HCT116 (cell line): ENCODE data around the gene CDH24. TPM values are rescaled to one million over a fixed set of nuclear protein-coding genes. Genes with fewer than 3 reads are reported as not detected.

Experiments
- ATAC-seq: fragments of 200-7000 bp; cut with Tn5 transposase; 2 replicates; pipeline ENCODE4 v1.9.1; 2020; ENCODE audit warnings: mild to moderate bottlenecking, moderate library complexity
- BruUV-seq: library from RNA; stranded (reverse); fragments of 400-500 nt; replicated peaks from 2 replicates; lab custom pipeline; 2021; lab: Mats Ljungman, UMichigan
- CTCF ChIA-PET: fragments of 300-600 bp; sonication (Branson Sonifier 250); formaldehyde crosslinking; loops from one replicate; lab custom pipeline; 2021; ENCODE audit warnings: antibody characterized with exemption; lab: Charles Lee
- POLR2A ChIA-PET: fragments of 300-600, 350-600 bp; sonication (Branson Sonifier 250); formaldehyde crosslinking; loops from one replicate; lab custom pipeline; 2021; ENCODE audit warnings: antibody characterized with exemption; lab: Charles Lee
- RAD21 ChIA-PET, 2 experiments: fragments of 300-600 bp; sonication (Branson Sonifier 250); formaldehyde crosslinking; loops; one replicate each; lab custom pipeline; 2023; ENCODE audit warnings: low total read pairs in 2 of 2; ENCODE audit not compliant: uncharacterized antibody in 2 of 2, unreplicated experiment in 2 of 2, low non-redundant PET in 1 of 2; lab: Charles Lee
- DNase-seq: peaks from one replicate; pipeline ENCODE4 v3.0.0-alpha.2; 2010; ENCODE audit warnings: low read depth, low spot score
- H2AFZ ChIP-seq: fragments of 200-600 bp; shearing (Covaris generic), sonication (generic); 2 replicates; pipeline ENCODE4 v1.6.1; 2017; ENCODE audit warnings: low read depth, mixed run types, mixed read lengths, antibody characterized with exemption, low read length; ENCODE audit not compliant: poor library complexity, severe bottlenecking
- H3K27ac ChIP-seq: 2 replicates; pipeline ENCODE4 v1.5.1; 2012; ENCODE audit warnings: low read depth, low read length
- H3K27me3 ChIP-seq: fragments of 200-600 bp; sonication (generic); 2 replicates; pipeline ENCODE4 v1.6.1; 2016; ENCODE audit warnings: mixed run types, low read length, mixed read lengths; ENCODE audit not compliant: insufficient read depth
- H3K36me3 ChIP-seq, 2 experiments: fragments of 200-500 bp in 1 of 2; fragments of 200-600 bp in 1 of 2; sonication (Bioruptor generic) in 1 of 2; sonication (generic) in 1 of 2; 2 replicates each; pipeline versions ENCODE4 v1.5.1 to v1.6.1; 2014 to 2016; ENCODE audit warnings: low read length in 2 of 2, inconsistent platforms in 1 of 2, mixed read lengths in 1 of 2, mixed run types in 1 of 2; ENCODE audit not compliant: insufficient read depth in 2 of 2, control insufficient read depth in 1 of 2
- H3K4me1 ChIP-seq, 2 experiments: fragments of 200-600 bp in 1 of 2; sonication (generic) in 1 of 2; 2 replicates each; pipeline versions ENCODE4 v1.5.1 to v1.6.1; 2012 to 2017; ENCODE audit warnings: low read length in 2 of 2, inconsistent platforms in 1 of 2, mild to moderate bottlenecking in 1 of 2, mixed read lengths in 1 of 2, mixed run types in 1 of 2, moderate library complexity in 1 of 2; ENCODE audit not compliant: insufficient read depth in 2 of 2, control insufficient read depth in 1 of 2
- H3K4me2 ChIP-seq: fragments of 200-600 bp; sonication (generic); 2 replicates; pipeline ENCODE4 v1.6.1; 2017; ENCODE audit warnings: mixed run types, low read length, mixed read lengths
- H3K4me3 ChIP-seq, 2 experiments: fragments of 200-600 bp in 1 of 2; sonication (generic) in 1 of 2; replicated peaks in 1 of 2; 2 replicates each; pipeline ENCODE4 v1.5.1; 2011 to 2016; ENCODE audit warnings: low read length in 2 of 2, control low read depth in 1 of 2, low read depth in 1 of 2, mild to moderate bottlenecking in 1 of 2, mixed read lengths in 1 of 2, mixed run types in 1 of 2
- H3K79me2 ChIP-seq: fragments of 200-600 bp; sonication (generic); 2 replicates; pipeline ENCODE4 v1.6.1; 2017; ENCODE audit warnings: mild to moderate bottlenecking, mixed run types, low read length, moderate library complexity, mixed read lengths; ENCODE audit not compliant: insufficient read depth
- H3K9ac ChIP-seq: fragments of 200-600 bp; sonication (generic); 2 replicates; pipeline ENCODE4 v1.6.1; 2016; ENCODE audit warnings: low read length, mixed read lengths
- H3K9me2 ChIP-seq: fragments of 200-600 bp; sonication (generic), shearing (Covaris generic); 2 replicates; pipeline ENCODE4 v1.6.1; 2017; ENCODE audit warnings: mixed run types, mild to moderate bottlenecking, moderate library complexity; ENCODE audit not compliant: insufficient read depth
- H3K9me3 ChIP-seq, 2 experiments: fragments of 200-500 bp in 1 of 2; fragments of 200-600 bp in 1 of 2; sonication (Bioruptor generic) in 1 of 2; sonication (generic) in 1 of 2; 2 replicates each; pipeline ENCODE4 v1.6.1; 2014 to 2017; ENCODE audit warnings: low read length in 2 of 2, mixed read lengths in 2 of 2, inconsistent platforms in 1 of 2, low read depth in 1 of 2, mild to moderate bottlenecking in 1 of 2, mixed run types in 1 of 2, moderate library complexity in 1 of 2; ENCODE audit not compliant: control insufficient read depth in 1 of 2, insufficient read depth in 1 of 2
- H4K20me1 ChIP-seq: fragments of 200-600 bp; sonication (generic), shearing (Covaris generic); 2 replicates; pipeline ENCODE4 v1.6.1; 2017; ENCODE audit warnings: mixed run types, mild to moderate bottlenecking, moderate library complexity; ENCODE audit not compliant: insufficient read depth
- EGR1 ChIP-seq: IDR thresholded peaks from 2 replicates; pipeline ENCODE4 v1.6.1; 2012; ENCODE audit warnings: low read depth
- SRF ChIP-seq: IDR thresholded peaks from 2 replicates; pipeline ENCODE4 v1.6.1; 2012; ENCODE audit warnings: low read depth
- intact Hi-C: fragments of 100-400 bp; cut with micrococcal nuclease; formaldehyde crosslinking; loops from 2 replicates; pipeline ENCODE4 v1.10.0; 2022
- total RNA-seq: library from RNA; stranded (reverse); gene quantifications from one replicate; pipeline ENCODE4 v1.2.1, GENCODE V29; 2021; ENCODE audit not compliant: unreplicated experiment
- TF ChIP-seq, protein P1 (sequence below): IDR thresholded peaks from 2 replicates; pipeline ENCODE4 v1.6.1; 2012; ENCODE audit warnings: low read depth

CDH24 gene
- total RNA-seq, 1 experiment from 2014 or later: 19.3 TPM

GRCh38 chr14:23099212-23099861 is 42.0 kb upstream of the CDH24 start (continued):
- TF ChIP-seq, protein P1, sequence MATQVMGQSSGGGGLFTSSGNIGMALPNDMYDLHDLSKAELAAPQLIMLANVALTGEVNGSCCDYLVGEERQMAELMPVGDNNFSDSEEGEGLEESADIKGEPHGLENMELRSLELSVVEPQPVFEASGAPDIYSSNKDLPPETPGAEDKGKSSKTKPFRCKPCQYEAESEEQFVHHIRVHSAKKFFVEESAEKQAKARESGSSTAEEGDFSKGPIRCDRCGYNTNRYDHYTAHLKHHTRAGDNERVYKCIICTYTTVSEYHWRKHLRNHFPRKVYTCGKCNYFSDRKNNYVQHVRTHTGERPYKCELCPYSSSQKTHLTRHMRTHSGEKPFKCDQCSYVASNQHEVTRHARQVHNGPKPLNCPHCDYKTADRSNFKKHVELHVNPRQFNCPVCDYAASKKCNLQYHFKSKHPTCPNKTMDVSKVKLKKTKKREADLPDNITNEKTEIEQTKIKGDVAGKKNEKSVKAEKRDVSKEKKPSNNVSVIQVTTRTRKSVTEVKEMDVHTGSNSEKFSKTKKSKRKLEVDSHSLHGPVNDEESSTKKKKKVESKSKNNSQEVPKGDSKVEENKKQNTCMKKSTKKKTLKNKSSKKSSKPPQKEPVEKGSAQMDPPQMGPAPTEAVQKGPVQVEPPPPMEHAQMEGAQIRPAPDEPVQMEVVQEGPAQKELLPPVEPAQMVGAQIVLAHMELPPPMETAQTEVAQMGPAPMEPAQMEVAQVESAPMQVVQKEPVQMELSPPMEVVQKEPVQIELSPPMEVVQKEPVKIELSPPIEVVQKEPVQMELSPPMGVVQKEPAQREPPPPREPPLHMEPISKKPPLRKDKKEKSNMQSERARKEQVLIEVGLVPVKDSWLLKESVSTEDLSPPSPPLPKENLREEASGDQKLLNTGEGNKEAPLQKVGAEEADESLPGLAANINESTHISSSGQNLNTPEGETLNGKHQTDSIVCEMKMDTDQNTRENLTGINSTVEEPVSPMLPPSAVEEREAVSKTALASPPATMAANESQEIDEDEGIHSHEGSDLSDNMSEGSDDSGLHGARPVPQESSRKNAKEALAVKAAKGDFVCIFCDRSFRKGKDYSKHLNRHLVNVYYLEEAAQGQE: no peak

- peaks cover 6% of the 10 kb centered on the region; the same call in 1 of the 2 replicates for H4K20me1 ChIP-seq
- TF ChIP-seq, protein P1: no peak
- TF ChIP-seq SRF (no peak), EGR1 (no peak)
- no peaks in the 10 kb centered on the region for H3K9me2 ChIP-seq
- no peak overlapping the region for H3K27ac ChIP-seq
- H3K4me1 ChIP-seq: peaks cover 6 to 12% of the 10 kb centered on the region in 2 experiments; a peak in 2 of 4 replicates
- ChIA-PET RAD21 (no interaction called here), CTCF (no interaction called here), POLR2A (no interaction called here)
- no peaks in the 10 kb centered on the region; the same call in 1 of the 2 replicates for H3K27me3 ChIP-seq
- no TSS peak for BruUV-seq
- H3K4me2 ChIP-seq: no peak overlapping the region
- H3K79me2 ChIP-seq: peaks cover 58% of the 10 kb centered on the region
- intact Hi-C loops: no loop called here
- peaks cover 14 to 19% of the 10 kb centered on the region in 2 experiments for H3K36me3 ChIP-seq
- DNase-seq (no peak), ATAC-seq (no peak)
- H3K9me3 ChIP-seq: no peaks in the 10 kb centered on the region
- H3K9ac ChIP-seq: no peak overlapping the region
- H2AFZ ChIP-seq: no peak overlapping the region
- H3K4me3 ChIP-seq: no peak overlapping the region
Measured at GRCh38 chr14:23097786-23098185, 40.5 kb upstream of the CDH24 start.
